Fibroblast of lung (primary cell): ENCODE measurements around the gene FGF3.

Experiments
- CTCF ChIP-seq, 2 donors: IDR thresholded peaks in 1 of 2; conservative IDR thresholded peaks in 1 of 2; 1 replicate in 1 of 2; 2 replicates in 1 of 2; pipeline ENCODE4 v1.5.1; 2011 to 2012; ENCODE audit warnings: low read length in 2 of 2, control low read depth in 1 of 2, inconsistent platforms in 1 of 2, low read depth in 1 of 2, mild to moderate bottlenecking in 1 of 2
- EZH2 ChIP-seq: IDR thresholded peaks from 2 replicates; pipeline ENCODE4 v1.5.1; 2012; ENCODE audit warnings: low read length, control low read depth, mild to moderate bottlenecking; ENCODE audit errors: missing control alignments

GRCh38 chr11:69765498-69765995 lies 53.7 kb downstream of the FGF3 start:
- no peak for TF ChIP-seq CTCF (conservative IDR thresholded peaks at IDR 0.05 in 1 of 2, IDR thresholded peaks at IDR 0.05 in 1 of 2; ENCODE audit: low read depth in 1 of 2, low read length in 2 of 2)
- TF ChIP-seq EZH2: no peak
